H9 (cell line): ENCODE measurements around the gene MIER2. TPM values are rescaled to one million over a fixed set of nuclear protein-coding genes. Genes with fewer than 3 reads are reported as not detected.

Source experiments
- DNase-seq: peaks from one replicate; pipeline ENCODE4 v3.0.0-alpha.2; 2017
- H2AFZ ChIP-seq: one replicate; pipeline ENCODE4 v1.6.1; 2013; ENCODE audit warnings: mild to moderate bottlenecking, low read length, control low read depth, moderate library complexity
- H2AK5ac ChIP-seq: 2 replicates; pipeline ENCODE4 v1.6.1; 2013; ENCODE audit warnings: low read length, control low read depth, mixed read lengths; ENCODE audit not compliant: insufficient read length
- H2BK120ac ChIP-seq: one replicate; pipeline ENCODE4 v1.6.1; 2013; ENCODE audit warnings: low read depth, mild to moderate bottlenecking, low read length, control low read depth, inconsistent platforms; ENCODE audit not compliant: poor library complexity, severe bottlenecking
- H2BK12ac ChIP-seq: 2 replicates; pipeline ENCODE4 v1.6.1; 2013; ENCODE audit warnings: low read length, control low read depth, mixed read lengths, low read depth; ENCODE audit not compliant: insufficient read length
- H2BK15ac ChIP-seq: 2 replicates; pipeline ENCODE4 v1.6.1; 2013; ENCODE audit warnings: low read depth, low read length, control low read depth
- H2BK20ac ChIP-seq: one replicate; pipeline ENCODE4 v1.6.1; 2013; ENCODE audit warnings: low read depth, mild to moderate bottlenecking, low read length, control low read depth, inconsistent platforms; ENCODE audit not compliant: poor library complexity, severe bottlenecking
- H2BK5ac ChIP-seq: 2 replicates; pipeline ENCODE4 v1.6.1; 2013; ENCODE audit warnings: low read length, control low read depth, mixed read lengths; ENCODE audit not compliant: insufficient read length
- H3K14ac ChIP-seq: 2 replicates; pipeline ENCODE4 v1.6.1; 2013; ENCODE audit warnings: low read length, control low read depth; ENCODE audit not compliant: insufficient read depth
- H3K18ac ChIP-seq: 2 replicates; pipeline ENCODE4 v1.6.1; 2013; ENCODE audit warnings: low read depth, mild to moderate bottlenecking, mixed read lengths, low read length, control low read depth; ENCODE audit not compliant: insufficient read length
- H3K23ac ChIP-seq: 2 replicates; pipeline ENCODE4 v1.6.1; 2013; ENCODE audit warnings: low read length, control low read depth, mixed read lengths, low read depth; ENCODE audit not compliant: insufficient read length
- H3K23me2 ChIP-seq: 2 replicates; pipeline ENCODE4 v1.6.1; 2013; ENCODE audit warnings: low read depth, mild to moderate bottlenecking, mixed read lengths, low read length, control low read depth; ENCODE audit not compliant: insufficient read length, poor library complexity, severe bottlenecking
- H3K27ac ChIP-seq: 2 replicates; pipeline ENCODE4 v1.5.1; 2013; ENCODE audit warnings: low read length, control low read depth, mixed read lengths, low read depth; ENCODE audit not compliant: insufficient read length
- H3K27me3 ChIP-seq: 2 replicates; pipeline ENCODE4 v1.6.1; 2013; ENCODE audit warnings: low read length, control low read depth, inconsistent platforms; ENCODE audit not compliant: insufficient read depth
- H3K4ac ChIP-seq: 2 replicates; pipeline ENCODE4 v1.6.1; 2013; ENCODE audit warnings: low read depth, mild to moderate bottlenecking, control low read depth, inconsistent platforms, low read length, moderate library complexity
- H3K4me1 ChIP-seq: 2 replicates; pipeline ENCODE4 v1.6.1; 2013; ENCODE audit warnings: low read length, control low read depth, inconsistent platforms; ENCODE audit not compliant: insufficient read depth
- H3K4me2 ChIP-seq: 2 replicates; pipeline ENCODE4 v1.6.1; 2013; ENCODE audit warnings: low read length, control low read depth, mixed read lengths; ENCODE audit not compliant: insufficient read length, insufficient read depth
- H3K56ac ChIP-seq: 2 replicates; pipeline ENCODE4 v1.6.1; 2013; ENCODE audit warnings: low read depth, mild to moderate bottlenecking, mixed read lengths, low read length, control low read depth; ENCODE audit not compliant: insufficient read length
- H3K79me1 ChIP-seq: 2 replicates; pipeline ENCODE4 v1.6.1; 2013; ENCODE audit warnings: low read depth, mild to moderate bottlenecking, moderate library complexity, low read length, control low read depth, inconsistent platforms; ENCODE audit not compliant: insufficient read depth, poor library complexity, severe bottlenecking
- H3K79me2 ChIP-seq: 2 replicates; pipeline ENCODE4 v1.6.1; 2013; ENCODE audit warnings: low read length, control low read depth, inconsistent platforms; ENCODE audit not compliant: insufficient read depth
- H3K9ac ChIP-seq: 2 replicates; pipeline ENCODE4 v1.6.1; 2013; ENCODE audit warnings: low read length, control low read depth, mixed read lengths; ENCODE audit not compliant: insufficient read length; ENCODE audit errors: extremely low read depth
- H3K9me3 ChIP-seq: one replicate; pipeline ENCODE4 v1.6.1; 2013; ENCODE audit warnings: low read depth, low read length, inconsistent platforms; ENCODE audit not compliant: control insufficient read depth
- H3T11ph ChIP-seq: one replicate; pipeline ENCODE4 v1.6.1; 2013; ENCODE audit warnings: mild to moderate bottlenecking, low read length, control low read depth, inconsistent platforms
- H4K20me1 ChIP-seq: one replicate; pipeline ENCODE4 v1.6.1; 2013; ENCODE audit not compliant: control insufficient read depth, insufficient read length, insufficient read depth
- H4K5ac ChIP-seq: 2 replicates; pipeline ENCODE4 v1.6.1; 2013; ENCODE audit warnings: low read depth, mild to moderate bottlenecking, mixed read lengths, low read length, control low read depth; ENCODE audit not compliant: insufficient read length
- H4K8ac ChIP-seq: replicated peaks from 2 replicates; pipeline ENCODE4 v1.6.1; 2013; ENCODE audit warnings: low read length, control low read depth, mixed read lengths, low read depth; ENCODE audit not compliant: insufficient read length
- H4K91ac ChIP-seq: 2 replicates; pipeline ENCODE4 v1.6.1; 2013; ENCODE audit warnings: low read depth, mild to moderate bottlenecking, moderate library complexity, mixed read lengths, low read length, control low read depth; ENCODE audit not compliant: insufficient read length
- H3K27ac Mint-ChIP-seq, 3 experiments: 2 replicates in 2 of 3; 3 replicates in 1 of 3; pipeline ENCODE4 v1.8.0; 2020 to 2021; ENCODE audit warnings: mixed read lengths in 3 of 3, mild to moderate bottlenecking in 1 of 3, moderate library complexity in 1 of 3
- H3K27me3 Mint-ChIP-seq: 2 replicates; pipeline ENCODE4 v1.8.0; 2021; ENCODE audit warnings: low read depth, mild to moderate bottlenecking, moderate library complexity, mixed read lengths
- H3K36me3 Mint-ChIP-seq, 3 experiments: 2 replicates in 2 of 3; 3 replicates in 1 of 3; pipeline ENCODE4 v1.8.0; 2020 to 2021; ENCODE audit warnings: low read depth in 3 of 3, mixed read lengths in 3 of 3; ENCODE audit not compliant: insufficient read depth in 1 of 3
- H3K4me1 Mint-ChIP-seq, 2 experiments: 2 replicates each; pipeline ENCODE4 v1.8.0; 2020; ENCODE audit warnings: mixed read lengths in 2 of 2
- H3K4me3 Mint-ChIP-seq, 2 experiments: 2 replicates in 1 of 2; 3 replicates in 1 of 2; pipeline ENCODE4 v1.8.0; 2020 to 2021; ENCODE audit warnings: mild to moderate bottlenecking in 2 of 2, mixed read lengths in 2 of 2, moderate library complexity in 1 of 2
- H3K9me3 Mint-ChIP-seq, 2 experiments: 2 replicates in 1 of 2; 3 replicates in 1 of 2; pipeline ENCODE4 v1.8.0; 2020; ENCODE audit warnings: mild to moderate bottlenecking in 2 of 2, mixed read lengths in 2 of 2, moderate library complexity in 1 of 2
- CTCF ChIP-seq: fragments of 200-600 bp; sonication (generic); conservative IDR thresholded peaks from 3 replicates; pipeline ENCODE4 v1.8.0; 2021; ENCODE audit warnings: antibody characterized with exemption, mild to moderate bottlenecking
- WGBS: extraction: QIAGEN DNeasy Blood & Tissue Kit; methylation state at CpG from one replicate; pipeline ENCODE4 v1.1.7; 2013; ENCODE audit warnings: missing lambda C conversion rate, low lambda C conversion rate, mixed read lengths; ENCODE audit not compliant: insufficient read length; ENCODE audit errors: extremely low coverage; 5-methylcytosine and 5-hydroxymethylcytosine counted together
- total RNA-seq: library from RNA; stranded (reverse); gene quantifications from 2 replicates; pipeline ENCODE4 v1.2.1, GENCODE V29; 2021

MIER2 gene
- total RNA-seq, 1 experiment from 2014 or later, result 60.5 TPM

GRCh38 chr19:383922-384798 lies 39.6 kb upstream of the MIER2 start:
- H3K27ac ChIP-seq, result no peak overlapping the region
- no peak overlapping the region for H3K4ac ChIP-seq
- Mint-ChIP-seq H3K36me3 (peaks cover 0 to 4% (median 2%) of the 10 kb centered on the region in 3 experiments; a peak in 3 of 7 replicates), H3K4me1 (peaks cover 33 to 44% of the 10 kb centered on the region in 2 experiments), H3K27me3 (peaks cover 42% of the 10 kb centered on the region), H3K4me3 (no peak overlapping the region), H3K27ac (peak overlapping the region in 1 of 3 experiments; percentile 89; a peak in 3 of 7 replicates), H3K9me3 (peaks cover 15 to 27% of the 10 kb centered on the region in 2 experiments)
- H2AFZ ChIP-seq, result no peak overlapping the region
- no peak overlapping the region for H2BK120ac ChIP-seq
- H3K79me2 ChIP-seq, result no peaks in the 10 kb centered on the region
- no peaks in the 10 kb centered on the region for H3K79me1 ChIP-seq
- no peak overlapping the region for H3K56ac ChIP-seq
- H3K4me2 ChIP-seq, result no peak overlapping the region
- H2BK15ac ChIP-seq, result no peak overlapping the region
- WGBS, result no CpG with 5 or more reads among the region's 44 CpGs
- H4K91ac ChIP-seq, result no peak overlapping the region
- no peak overlapping the region for H3K18ac ChIP-seq
- H4K20me1 ChIP-seq, result no peaks in the 10 kb centered on the region
- H4K8ac ChIP-seq, result no peak overlapping the region
- TF ChIP-seq CTCF, result peak; percentile 90
- H3K27me3 ChIP-seq, result no peaks in the 10 kb centered on the region
- no peak overlapping the region for H2BK20ac ChIP-seq
- H3T11ph ChIP-seq, result no peak overlapping the region
- no peak overlapping the region for H2BK5ac ChIP-seq
- no peaks in the 10 kb centered on the region for H3K9me3 ChIP-seq
- DNase-seq, result peak; percentile 84
- no peak overlapping the region for H2AK5ac ChIP-seq
- H2BK12ac ChIP-seq, result no peak overlapping the region
- H4K5ac ChIP-seq, result no peak overlapping the region
- no peak overlapping the region for H3K14ac ChIP-seq
- no peak overlapping the region for H3K9ac ChIP-seq
- no peak overlapping the region for H3K23ac ChIP-seq
- H3K23me2 ChIP-seq, result no peaks in the 10 kb centered on the region
- no peaks in the 10 kb centered on the region for H3K4me1 ChIP-seq
